ENCODE data around the gene MAST4.
A peak's percentile ranks its signal among the peaks of the same experiment; 100 is the strongest.

Gene MAST4

DNA sequence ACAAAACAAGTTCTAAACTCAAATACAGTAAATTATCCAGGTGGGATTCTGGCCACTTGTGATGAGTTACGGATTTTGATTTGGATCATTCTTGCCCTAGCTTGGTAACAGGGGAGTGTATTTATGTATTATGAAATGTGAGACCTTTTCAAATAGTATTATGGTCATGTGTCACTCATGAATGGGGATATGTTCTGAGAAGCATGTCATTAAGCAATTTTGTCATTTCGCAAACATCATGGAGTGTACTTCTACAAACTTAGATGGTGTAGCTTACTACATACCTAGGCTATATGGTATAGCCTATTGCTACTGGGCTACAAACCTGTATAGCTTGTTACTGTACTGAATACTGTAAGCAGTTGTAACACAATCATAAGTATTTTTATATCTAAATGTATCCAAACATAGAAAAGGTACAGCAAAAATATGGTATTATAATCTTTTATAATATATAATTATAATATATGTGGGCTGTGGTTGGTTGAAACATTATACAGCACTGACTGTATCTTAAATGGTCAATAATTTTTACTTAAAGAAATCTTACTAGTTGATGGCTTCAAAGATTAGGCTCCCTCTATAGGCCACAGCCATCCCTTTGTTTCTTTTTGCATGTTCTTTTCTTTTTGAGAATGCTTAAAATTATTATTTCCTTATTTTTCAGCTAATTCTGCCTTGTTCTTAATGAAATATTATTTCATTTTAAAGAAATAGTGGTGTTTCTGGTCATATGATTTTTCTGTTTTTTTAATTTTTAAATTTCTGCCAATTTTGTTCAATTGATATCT lies 128.4 kb downstream of the MAST4 start:
- no peak overlapping the region for H3K4ac ChIP-seq (ENCODE audit: low read depth in 1 of 2, low read length in 2 of 2)
- peaks cover 16 to 18% of the 10 kb centered on the region in 2 experiments for H3K27me3 ChIP-seq (ENCODE audit: control insufficient read depth in 1 of 2, insufficient read depth in 1 of 2, low read length in 2 of 2)
- H3K27ac ChIP-seq (ENCODE audit: low read length, poor library complexity, severe bottlenecking) = no peak overlapping the region
- H3K79me1 ChIP-seq (replicated peaks; ENCODE audit: low read length, poor library complexity, severe bottlenecking) = no peaks in the 10 kb centered on the region
- 94% methylated on average over 2 of the region's 2 CpGs for WGBS
- no peak overlapping the region for H2AFZ ChIP-seq (ENCODE audit: low read depth, low read length)
- H2BK120ac ChIP-seq (ENCODE audit: low read depth, low read length) = no peak overlapping the region
- H4K91ac ChIP-seq (ENCODE audit: low read length) = no peak overlapping the region
- no peak overlapping the region for H2BK15ac ChIP-seq (ENCODE audit: low read depth, poor library complexity, severe bottlenecking)
- no peak overlapping the region for H3K14ac ChIP-seq (ENCODE audit: low read length in 2 of 2)
- H2AK5ac ChIP-seq (ENCODE audit: low read length, severe bottlenecking) = no peak overlapping the region
- H3K4me1 ChIP-seq (ENCODE audit: control insufficient read depth, insufficient read depth, low read depth, low read length) = no peaks in the 10 kb centered on the region
- no peak overlapping the region for H2BK5ac ChIP-seq (ENCODE audit: low read depth, low read length, poor library complexity, severe bottlenecking)
- H3K9ac ChIP-seq (ENCODE audit: low read length) = no peak overlapping the region
- peak; percentile 3 for DNase-seq
- no peak overlapping the region for H3K18ac ChIP-seq (ENCODE audit: low read depth in 1 of 2, low read length in 2 of 2)
- H3K9me3 ChIP-seq (ENCODE audit: control insufficient read depth, low read length) = no peaks in the 10 kb centered on the region
- H3K36me3 ChIP-seq (ENCODE audit: control insufficient read depth in 1 of 2, insufficient read depth in 2 of 2, low read depth in 1 of 2, low read length in 2 of 2) = no peaks in the 10 kb centered on the region
- no peak overlapping the region for H3K23ac ChIP-seq (ENCODE audit: low read length in 2 of 2)
- H4K8ac ChIP-seq (ENCODE audit: low read length) = no peak overlapping the region
- no peak overlapping the region for H2BK12ac ChIP-seq (ENCODE audit: low read length in 2 of 2)
- H3K4me3 ChIP-seq (ENCODE audit: insufficient read depth in 1 of 2, low read depth in 1 of 2, low read length in 2 of 2) = no peak overlapping the region
- no peak overlapping the region for H3K4me2 ChIP-seq (ENCODE audit: low read length, poor library complexity, severe bottlenecking)

DNA sequence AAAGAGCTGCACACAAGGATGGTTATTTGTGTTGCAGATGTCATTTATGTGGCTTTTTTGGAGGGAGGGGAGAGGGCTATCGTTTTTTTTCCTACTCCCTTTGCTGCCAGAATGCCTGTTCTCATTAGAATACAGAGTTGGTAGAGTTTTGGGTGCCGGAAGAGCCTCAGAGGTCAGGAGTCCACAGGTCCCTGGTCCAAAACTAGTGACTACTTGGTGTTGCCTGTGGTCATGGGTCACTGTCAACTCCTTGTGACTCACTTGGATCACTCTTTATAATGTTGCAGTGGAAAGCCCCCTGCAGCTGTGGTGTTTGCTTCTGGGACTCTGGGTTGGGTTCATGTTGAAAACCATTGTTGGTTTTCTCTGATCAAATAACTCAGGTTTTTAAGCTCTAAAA lies 131.4 kb downstream of the MAST4 start:
- H2AFZ ChIP-seq (ENCODE audit: low read depth, low read length) = no peak overlapping the region
- no peak overlapping the region for H3K4ac ChIP-seq (ENCODE audit: low read depth in 1 of 2, low read length in 2 of 2)
- no peak overlapping the region for H2BK12ac ChIP-seq (ENCODE audit: low read length in 2 of 2)
- H4K8ac ChIP-seq (ENCODE audit: low read length) = no peak overlapping the region
- no peaks in the 10 kb centered on the region for H3K36me3 ChIP-seq (ENCODE audit: control insufficient read depth in 1 of 2, insufficient read depth in 2 of 2, low read depth in 1 of 2, low read length in 2 of 2)
- no peak overlapping the region for H2BK15ac ChIP-seq (ENCODE audit: low read depth, poor library complexity, severe bottlenecking)
- no peak overlapping the region for H3K9ac ChIP-seq (ENCODE audit: low read length)
- H3K18ac ChIP-seq (ENCODE audit: low read depth in 1 of 2, low read length in 2 of 2) = no peak overlapping the region
- H3K9me3 ChIP-seq (ENCODE audit: control insufficient read depth, low read length) = no peaks in the 10 kb centered on the region
- no peak for DNase-seq
- peaks cover 13 to 19% of the 10 kb centered on the region in 2 experiments for H3K27me3 ChIP-seq (ENCODE audit: control insufficient read depth in 1 of 2, insufficient read depth in 1 of 2, low read length in 2 of 2)
- H2AK5ac ChIP-seq (ENCODE audit: low read length, severe bottlenecking) = no peak overlapping the region
- no peaks in the 10 kb centered on the region for H3K4me1 ChIP-seq (ENCODE audit: control insufficient read depth, insufficient read depth, low read depth, low read length)
- no peak overlapping the region for H3K14ac ChIP-seq (ENCODE audit: low read length in 2 of 2)
- no peak overlapping the region for H3K27ac ChIP-seq (ENCODE audit: low read length, poor library complexity, severe bottlenecking)
- no peak overlapping the region for H4K91ac ChIP-seq (ENCODE audit: low read length)
- H3K23ac ChIP-seq (ENCODE audit: low read length in 2 of 2) = no peak overlapping the region
- H2BK120ac ChIP-seq (ENCODE audit: low read depth, low read length) = no peak overlapping the region
- no peak overlapping the region for H2BK5ac ChIP-seq (ENCODE audit: low read depth, low read length, poor library complexity, severe bottlenecking)
- 87% methylated on average over 2 of the region's 2 CpGs for WGBS
- H3K4me3 ChIP-seq (ENCODE audit: insufficient read depth in 1 of 2, low read depth in 1 of 2, low read length in 2 of 2) = no peak overlapping the region
- H3K4me2 ChIP-seq (ENCODE audit: low read length, poor library complexity, severe bottlenecking) = no peak overlapping the region
- H3K79me1 ChIP-seq (replicated peaks; ENCODE audit: low read length, poor library complexity, severe bottlenecking) = no peaks in the 10 kb centered on the region

DNA sequence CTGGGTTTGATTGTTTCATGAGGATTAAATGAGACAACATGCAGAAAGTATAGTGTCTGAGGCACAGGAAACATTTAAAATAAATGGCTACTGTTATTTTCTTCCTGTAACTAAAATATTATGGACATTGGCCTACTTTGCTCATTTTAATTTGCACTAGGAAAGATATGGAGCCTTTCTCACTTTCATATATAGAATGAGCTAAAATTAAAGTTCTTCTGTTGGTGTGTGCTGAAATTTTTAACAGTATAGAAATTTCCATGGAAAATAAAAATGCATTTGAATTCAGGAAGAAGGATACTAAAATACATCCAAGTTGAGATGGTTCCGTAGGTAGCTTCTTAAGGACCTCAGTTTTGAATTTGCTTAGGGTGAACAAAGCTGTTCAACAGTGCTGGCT lies 131.9 kb downstream of the MAST4 start:
- no peak for DNase-seq
- no peak overlapping the region for H3K27ac ChIP-seq (ENCODE audit: low read length, poor library complexity, severe bottlenecking)
- no peak overlapping the region for H4K91ac ChIP-seq (ENCODE audit: low read length)
- no peak overlapping the region for H2BK15ac ChIP-seq (ENCODE audit: low read depth, poor library complexity, severe bottlenecking)
- H3K4me2 ChIP-seq (ENCODE audit: low read length, poor library complexity, severe bottlenecking) = no peak overlapping the region
- WGBS = 100% methylated on average over 1 of the region's 1 CpG
- no peaks in the 10 kb centered on the region for H3K36me3 ChIP-seq (ENCODE audit: control insufficient read depth in 1 of 2, insufficient read depth in 2 of 2, low read depth in 1 of 2, low read length in 2 of 2)
- H3K9ac ChIP-seq (ENCODE audit: low read length) = no peak overlapping the region
- H3K79me1 ChIP-seq (replicated peaks; ENCODE audit: low read length, poor library complexity, severe bottlenecking) = no peaks in the 10 kb centered on the region
- no peak overlapping the region for H3K18ac ChIP-seq (ENCODE audit: low read depth in 1 of 2, low read length in 2 of 2)
- no peak overlapping the region for H2BK5ac ChIP-seq (ENCODE audit: low read depth, low read length, poor library complexity, severe bottlenecking)
- H3K4ac ChIP-seq (ENCODE audit: low read depth in 1 of 2, low read length in 2 of 2) = no peak overlapping the region
- H3K27me3 ChIP-seq (ENCODE audit: control insufficient read depth in 1 of 2, insufficient read depth in 1 of 2, low read length in 2 of 2) = peaks cover 12 to 20% of the 10 kb centered on the region in 2 experiments
- no peak overlapping the region for H3K14ac ChIP-seq (ENCODE audit: low read length in 2 of 2)
- no peak overlapping the region for H2BK120ac ChIP-seq (ENCODE audit: low read depth, low read length)
- no peak overlapping the region for H2AFZ ChIP-seq (ENCODE audit: low read depth, low read length)
- H3K23ac ChIP-seq (ENCODE audit: low read length in 2 of 2) = no peak overlapping the region
- H3K9me3 ChIP-seq (ENCODE audit: control insufficient read depth, low read length) = no peaks in the 10 kb centered on the region
- H2AK5ac ChIP-seq (ENCODE audit: low read length, severe bottlenecking) = no peak overlapping the region
- no peak overlapping the region for H2BK12ac ChIP-seq (ENCODE audit: low read length in 2 of 2)
- no peak overlapping the region for H4K8ac ChIP-seq (ENCODE audit: low read length)
- H3K4me3 ChIP-seq (ENCODE audit: insufficient read depth in 1 of 2, low read depth in 1 of 2, low read length in 2 of 2) = no peak overlapping the region
- H3K4me1 ChIP-seq (ENCODE audit: control insufficient read depth, insufficient read depth, low read depth, low read length) = no peaks in the 10 kb centered on the region

DNA sequence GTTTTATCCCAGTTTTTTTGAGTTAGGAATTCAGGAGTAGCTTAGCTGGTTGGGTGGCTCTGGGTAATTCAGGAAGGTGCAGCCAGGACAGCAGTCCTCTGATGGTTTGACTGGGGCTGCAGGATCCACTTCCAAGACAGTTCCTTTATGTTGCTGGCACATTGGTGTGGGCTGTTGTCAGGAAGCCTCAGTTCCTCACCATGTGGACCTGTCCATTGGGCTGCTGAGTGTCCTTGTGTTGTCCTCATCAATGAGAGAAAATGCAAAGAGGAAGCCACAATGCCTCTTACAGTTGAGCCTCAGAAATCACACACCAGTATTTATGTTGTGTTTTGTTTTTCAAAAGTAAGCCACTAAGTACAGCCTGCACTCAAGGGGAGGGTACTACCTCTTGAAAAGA lies 140.9 kb downstream of the MAST4 start:
- no peaks in the 10 kb centered on the region for H3K79me1 ChIP-seq (replicated peaks; ENCODE audit: low read length, poor library complexity, severe bottlenecking)
- H3K9ac ChIP-seq (ENCODE audit: low read length) = no peak overlapping the region
- no peak overlapping the region for H3K4me3 ChIP-seq (ENCODE audit: insufficient read depth in 1 of 2, low read depth in 1 of 2, low read length in 2 of 2)
- H3K4me1 ChIP-seq (ENCODE audit: control insufficient read depth, insufficient read depth, low read depth, low read length) = peaks cover 1% of the 10 kb centered on the region
- no peak overlapping the region for H2BK120ac ChIP-seq (ENCODE audit: low read depth, low read length)
- H3K4me2 ChIP-seq (ENCODE audit: low read length, poor library complexity, severe bottlenecking) = no peak overlapping the region
- H4K91ac ChIP-seq (ENCODE audit: low read length) = no peak overlapping the region
- H3K18ac ChIP-seq (ENCODE audit: low read depth in 1 of 2, low read length in 2 of 2) = no peak overlapping the region
- H3K23ac ChIP-seq (ENCODE audit: low read length in 2 of 2) = no peak overlapping the region
- no peaks in the 10 kb centered on the region for H3K36me3 ChIP-seq (ENCODE audit: control insufficient read depth in 1 of 2, insufficient read depth in 2 of 2, low read depth in 1 of 2, low read length in 2 of 2)
- peaks cover 24 to 26% of the 10 kb centered on the region in 2 experiments for H3K27me3 ChIP-seq (ENCODE audit: control insufficient read depth in 1 of 2, insufficient read depth in 1 of 2, low read length in 2 of 2)
- H2BK12ac ChIP-seq (ENCODE audit: low read length in 2 of 2) = no peak overlapping the region
- H2AK5ac ChIP-seq (ENCODE audit: low read length, severe bottlenecking) = no peak overlapping the region
- DNase-seq = no peak
- H2BK15ac ChIP-seq (ENCODE audit: low read depth, poor library complexity, severe bottlenecking) = no peak overlapping the region
- no peak overlapping the region for H2AFZ ChIP-seq (ENCODE audit: low read depth, low read length)
- H3K9me3 ChIP-seq (ENCODE audit: control insufficient read depth, low read length) = no peaks in the 10 kb centered on the region
- no peak overlapping the region for H3K27ac ChIP-seq (ENCODE audit: low read length, poor library complexity, severe bottlenecking)
- H2BK5ac ChIP-seq (ENCODE audit: low read depth, low read length, poor library complexity, severe bottlenecking) = no peak overlapping the region
- no peak overlapping the region for H4K8ac ChIP-seq (ENCODE audit: low read length)
- H3K4ac ChIP-seq (ENCODE audit: low read depth in 1 of 2, low read length in 2 of 2) = no peak overlapping the region
- no peak overlapping the region for H3K14ac ChIP-seq (ENCODE audit: low read length in 2 of 2)
